Aorta (tissue), 5 donors: Measurements from ENCODE around the gene FOXJ1. TPM values are rescaled to one million over a fixed set of nuclear protein-coding genes. Genes with fewer than 3 reads are reported as not detected.
"Not testable (repeated sequence)": the region's sequence is repeated elsewhere in the genome, so short reads cannot be mapped to it uniquely, and the experiment has no call there.

ENCODE experiments used
- ATAC-seq: fragments of 200-7000 bp; cut with Tn5 transposase; one replicate; pipeline ENCODE4 v1.9.1; 2022; ENCODE audit warnings: moderate library complexity; ENCODE audit not compliant: low FRiP score
- DNase-seq, 2 donors: peaks; one replicate each; pipeline ENCODE4 v3.0.0-alpha.2; 2020
- H3K27ac ChIP-seq, 2 donors: one replicate each; pipeline ENCODE4 v1.5.1; 2013; ENCODE audit warnings: low read length in 2 of 2, mild to moderate bottlenecking in 2 of 2, moderate library complexity in 2 of 2, control low read depth in 1 of 2, inconsistent platforms in 1 of 2, low read depth in 1 of 2
- H3K27me3 ChIP-seq, 2 donors: one replicate each; pipeline ENCODE4 v1.6.1; 2013; ENCODE audit warnings: control low read depth in 1 of 2, low read length in 1 of 2, mild to moderate bottlenecking in 1 of 2, moderate library complexity in 1 of 2; ENCODE audit not compliant: insufficient read depth in 2 of 2, control insufficient read depth in 1 of 2
- H3K36me3 ChIP-seq, 2 donors: one replicate each; pipeline ENCODE4 v1.6.1; 2013; ENCODE audit warnings: control low read depth in 1 of 2, low read length in 1 of 2, mild to moderate bottlenecking in 1 of 2; ENCODE audit not compliant: insufficient read depth in 2 of 2, control insufficient read depth in 1 of 2
- H3K4me1 ChIP-seq, 2 donors: one replicate each; pipeline ENCODE4 v1.6.1; 2013; ENCODE audit warnings: low read length in 2 of 2, control low read depth in 1 of 2, mild to moderate bottlenecking in 1 of 2, moderate library complexity in 1 of 2; ENCODE audit not compliant: insufficient read depth in 2 of 2, control insufficient read depth in 1 of 2
- H3K4me3 ChIP-seq, 2 donors: one replicate each; pipeline ENCODE4 v1.5.1; 2013; ENCODE audit warnings: low read length in 2 of 2, control low read depth in 1 of 2, mild to moderate bottlenecking in 1 of 2
- H3K9me3 ChIP-seq: one replicate; pipeline ENCODE4 v1.6.1; 2013; ENCODE audit warnings: mild to moderate bottlenecking, low read length; ENCODE audit not compliant: control insufficient read depth
- WGBS, 2 donors: extraction: QIAGEN DNeasy Blood & Tissue Kit; methylation state at CpG; one replicate each; pipeline ENCODE4 v1.1.7; 2013; 5-methylcytosine and 5-hydroxymethylcytosine counted together
- intact Hi-C, 2 donors: fragments of 100-400 bp; cut with DNase I; formaldehyde crosslinking; loops; one replicate each; pipeline versions ENCODE4 v1.14.2 to v1.15.0; 2022
- long read RNA-seq, 2 donors: library from polyadenylated mRNA; unstranded; transcript quantifications; one replicate each; pipeline ENCODE4 v2.0.0, GENCODE V29; 2020 to 2021
- polyA plus RNA-seq, 2 donors: library from polyadenylated mRNA; stranded (reverse); fragments of 200-250 nt; gene quantifications; one replicate each; pipeline ENCODE4 v1.2.3, GENCODE V29; 2013
- total RNA-seq, 2 donors: library from RNA; stranded (reverse); fragmentation: NEBNext Ultra II Directional; extraction: Animal tissue kit (Norgen Biotek cat#: 25700); gene quantifications; one replicate each; pipeline ENCODE4 v1.2.1, GENCODE V29; 2021
- donor health status: healthy with polysubstance abuse.
- donor health status: Bipolar disorder and iron deficiency.
- donor health status: DM: no; HTN: no; CAD: no.
- donor health status: DM: no; HTN: no; CAD: no.
- donor health status: DM: yes; HTN: yes; CAD: no.

The FOXJ1 gene
- total RNA-seq (not detected), polyA plus RNA-seq (not detected)
- long read RNA-seq, donor 1, result 0 reads
- long read RNA-seq, donor 2, result 0 reads

GRCh38 chr17:76141212-76142038 is at the start of gene FOXJ1:
FOXJ1 (minus strand) TSS chr17:76141245; CDS start chr17:76140395, 850 bp downstream.
- peak; percentile 88 for ATAC-seq
- H3K4me1 ChIP-seq, result no peaks in the 10 kb centered on the region
- no peak within 1 kb of the TSS for H3K27ac ChIP-seq
- 9% methylated on average over 58 to 59 of the region's 59 CpGs for WGBS, 2 donors
- H3K4me3 ChIP-seq, result no peak within 1 kb of the TSS
- no peaks in the 10 kb centered on the region for H3K9me3 ChIP-seq
- intact Hi-C loops, result no loop called here
- no peaks in the 10 kb centered on the region for H3K27me3 ChIP-seq
- DNase-seq, result peak; percentile 91 to 95
- no peaks in the 10 kb centered on the region for H3K36me3 ChIP-seq

- Histone ChIP-seq H3K4me3 (no peak overlapping the region), H3K27me3 (no peaks in the 10 kb centered on the region), H3K27ac (no peak overlapping the region), H3K4me1 (no peaks in the 10 kb centered on the region), H3K36me3 (no peaks in the 10 kb centered on the region), H3K9me3 (no peaks in the 10 kb centered on the region)
- WGBS, 2 donors, result 73 to 76% methylated on average over 4 of the region's 4 CpGs
- DNase-seq, result no peak
- intact Hi-C loops, result loop anchor here in 1 of 2 donors (5.0 kb wide), 1 partner anchor 88 kb away; no protein-coding TSS in a partner anchor
- no peak for ATAC-seq
These were observed 48.7 kb upstream of the FOXJ1 start for GRCh38 chr17:76189741-76190140.

GRCh38 chr17:76189247-76189646 is 48.2 kb upstream of the FOXJ1 start:
- Histone ChIP-seq H3K9me3 (no peaks in the 10 kb centered on the region), H3K4me1 (no peaks in the 10 kb centered on the region), H3K27me3 (no peaks in the 10 kb centered on the region), H3K27ac (no peak overlapping the region), H3K4me3 (no peak overlapping the region), H3K36me3 (no peaks in the 10 kb centered on the region)
- no peak for ATAC-seq
- 60 to 63% methylated on average over 4 of the region's 4 CpGs for WGBS, 2 donors
- intact Hi-C loops, result no loop called here
- DNase-seq, result no peak

GRCh38 chr17:76188213-76189016 is 47.4 kb upstream of the FOXJ1 start:
- DNase-seq (no peak), ATAC-seq (no peak)
- WGBS, 2 donors, result 75 to 77% methylated on average over 4 of the region's 4 CpGs
- intact Hi-C loops, result no loop called here
- Histone ChIP-seq H3K27ac (no peak overlapping the region), H3K36me3 (no peaks in the 10 kb centered on the region), H3K4me1 (no peaks in the 10 kb centered on the region), H3K4me3 (no peak overlapping the region), H3K27me3 (no peaks in the 10 kb centered on the region), H3K9me3 (no peaks in the 10 kb centered on the region)

GRCh38 chr17:76186774-76187173 is 45.7 kb upstream of the FOXJ1 start:
- DNase-seq, H3K36me3 ChIP-seq, H3K27me3 ChIP-seq, H3K27ac ChIP-seq, ATAC-seq, H3K4me3 ChIP-seq, intact Hi-C loops, H3K4me1 ChIP-seq, H3K9me3 ChIP-seq: not testable (repeated sequence)
- WGBS, 2 donors, result 93 to 96% methylated on average over 2 of the region's 2 CpGs

GRCh38 chr17:76184290-76184689 is 43.2 kb upstream of the FOXJ1 start:
- H3K4me1 ChIP-seq, result no peaks in the 10 kb centered on the region
- no peaks in the 10 kb centered on the region for H3K9me3 ChIP-seq
- intact Hi-C loops, result loop anchor here in 1 of 2 donors (5.0 kb wide), 1 partner anchor 62 kb away; no protein-coding TSS in a partner anchor
- no peaks in the 10 kb centered on the region for H3K27me3 ChIP-seq
- H3K36me3 ChIP-seq, result no peaks in the 10 kb centered on the region
- H3K27ac ChIP-seq, result no peak overlapping the region
- H3K4me3 ChIP-seq, result no peak overlapping the region
- 49 to 53% methylated on average over 2 of the region's 2 CpGs for WGBS, 2 donors
- DNase-seq, result no peak
- no peak for ATAC-seq

- WGBS, 2 donors, result 10% methylated on average over 11 of the region's 11 CpGs
These were observed 41.1 kb upstream of the FOXJ1 start for GRCh38 chr17:76182016-76182764.

More at GRCh38 chr17:76182016-76182764, 41.1 kb upstream of the FOXJ1 start:
- peak; percentile 86 for ATAC-seq
- no peaks in the 10 kb centered on the region for H3K9me3 ChIP-seq
- H3K27me3 ChIP-seq, result no peaks in the 10 kb centered on the region
- no peak overlapping the region for H3K4me3 ChIP-seq
- no peaks in the 10 kb centered on the region for H3K36me3 ChIP-seq
- intact Hi-C loops, result loop anchor here (2.0 to 5.0 kb wide), 2 partner anchors 60 to 61 kb away; no protein-coding TSS in a partner anchor
- H3K27ac ChIP-seq, result no peak overlapping the region
- peak; percentile 91 to 94 for DNase-seq
- no peaks in the 10 kb centered on the region for H3K4me1 ChIP-seq
